PC-9 (cell line): Measurements from ENCODE around the gene MGAT4A.

Experiments
- EZH2 ChIP-seq: fragments of 200-600 bp; sonication (generic); IDR thresholded peaks from 2 replicates; pipeline ENCODE4 v1.8.0; 2017; ENCODE audit warnings: antibody characterized with exemption, low read depth
- TF ChIP-seq, protein P1 (sequence below): fragments of 200-600 bp; sonication (generic); conservative IDR thresholded peaks from 2 replicates; pipeline ENCODE4 v1.6.1; 2017; ENCODE audit warnings: mixed run types, antibody characterized with exemption, mild to moderate bottlenecking, moderate library complexity

DNA sequence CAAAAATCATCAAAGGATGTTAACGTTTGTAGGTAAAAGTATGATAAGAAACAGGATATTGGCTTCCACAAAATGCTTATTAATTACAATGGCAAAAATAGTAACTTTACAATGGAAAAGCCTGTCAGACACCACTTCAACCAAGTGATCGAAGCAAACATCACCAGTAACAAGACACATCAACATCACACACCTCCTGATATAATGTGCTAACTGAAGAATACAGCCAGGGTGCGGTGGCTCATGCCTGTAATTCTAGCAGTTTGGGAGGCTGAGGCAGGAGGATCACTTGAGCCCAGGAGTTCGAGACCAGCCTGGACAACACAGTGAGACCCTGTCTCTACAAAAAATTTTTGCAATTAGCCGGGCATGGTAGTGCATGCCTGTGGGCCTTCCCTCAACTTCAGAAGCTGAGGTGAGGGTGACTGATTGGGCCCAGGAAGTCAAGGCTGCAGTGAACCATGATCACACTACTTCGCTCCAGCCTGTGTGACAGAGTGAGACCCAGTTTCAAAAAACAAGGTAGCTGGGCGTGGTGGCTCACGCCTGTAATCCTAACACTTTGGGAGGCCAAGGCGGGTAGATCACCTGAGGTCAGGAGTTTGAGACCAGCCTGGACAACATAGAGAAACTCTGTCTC is 15.0 kb downstream of the MGAT4A start:
- TF ChIP-seq, protein P1, sequence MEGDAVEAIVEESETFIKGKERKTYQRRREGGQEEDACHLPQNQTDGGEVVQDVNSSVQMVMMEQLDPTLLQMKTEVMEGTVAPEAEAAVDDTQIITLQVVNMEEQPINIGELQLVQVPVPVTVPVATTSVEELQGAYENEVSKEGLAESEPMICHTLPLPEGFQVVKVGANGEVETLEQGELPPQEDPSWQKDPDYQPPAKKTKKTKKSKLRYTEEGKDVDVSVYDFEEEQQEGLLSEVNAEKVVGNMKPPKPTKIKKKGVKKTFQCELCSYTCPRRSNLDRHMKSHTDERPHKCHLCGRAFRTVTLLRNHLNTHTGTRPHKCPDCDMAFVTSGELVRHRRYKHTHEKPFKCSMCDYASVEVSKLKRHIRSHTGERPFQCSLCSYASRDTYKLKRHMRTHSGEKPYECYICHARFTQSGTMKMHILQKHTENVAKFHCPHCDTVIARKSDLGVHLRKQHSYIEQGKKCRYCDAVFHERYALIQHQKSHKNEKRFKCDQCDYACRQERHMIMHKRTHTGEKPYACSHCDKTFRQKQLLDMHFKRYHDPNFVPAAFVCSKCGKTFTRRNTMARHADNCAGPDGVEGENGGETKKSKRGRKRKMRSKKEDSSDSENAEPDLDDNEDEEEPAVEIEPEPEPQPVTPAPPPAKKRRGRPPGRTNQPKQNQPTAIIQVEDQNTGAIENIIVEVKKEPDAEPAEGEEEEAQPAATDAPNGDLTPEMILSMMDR, result no peak
- no peak for TF ChIP-seq EZH2
